ENCODE data around the gene DENND11. TPM values are rescaled to one million over a fixed set of nuclear protein-coding genes. Genes with fewer than 3 reads are reported as not detected.

DENND11 gene
- total RNA-seq, 1 donor from 2014 or later, result 8.5 TPM

DNA sequence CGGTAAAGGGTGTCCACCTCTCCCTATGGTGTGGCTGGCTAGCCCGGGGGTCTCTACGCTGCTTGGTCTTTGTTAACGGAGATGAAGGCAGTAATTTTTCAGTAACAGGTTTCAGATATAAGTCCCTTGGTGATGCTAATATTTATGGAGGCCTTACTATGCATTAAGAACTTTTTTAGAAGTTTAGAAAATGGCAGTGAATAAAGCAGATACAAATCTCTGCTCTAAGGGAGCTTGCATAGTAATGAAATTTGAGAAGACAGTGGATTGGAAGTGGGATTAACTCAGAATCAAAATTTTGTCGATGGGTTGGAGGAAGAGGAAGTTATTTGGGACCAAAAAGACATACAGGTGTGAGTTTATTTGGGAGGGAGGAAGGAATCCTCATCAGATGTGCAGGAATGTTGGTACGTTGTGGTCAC, 36.6 kb upstream of the DENND11 start:
- peaks cover 42% of the 10 kb centered on the region for H3K36me3 ChIP-seq
- peak overlapping the region; percentile 89 for H3K27ac ChIP-seq (replicated peaks)
- H3K4me1 ChIP-seq, result peaks cover 37% of the 10 kb centered on the region
- no peak for DNase-seq
- no peaks in the 10 kb centered on the region for H3K9me3 ChIP-seq (replicated peaks)
- intact Hi-C loops (cut with micrococcal nuclease), result loop anchor here (10.0 kb wide), 1 partner anchor 84 kb away; no protein-coding TSS in a partner anchor
- no peaks in the 10 kb centered on the region for H3K27me3 ChIP-seq (ENCODE audit: low read depth)
- peak overlapping the region; percentile 84 for H3K4me3 ChIP-seq
- TF ChIP-seq, protein P1, sequence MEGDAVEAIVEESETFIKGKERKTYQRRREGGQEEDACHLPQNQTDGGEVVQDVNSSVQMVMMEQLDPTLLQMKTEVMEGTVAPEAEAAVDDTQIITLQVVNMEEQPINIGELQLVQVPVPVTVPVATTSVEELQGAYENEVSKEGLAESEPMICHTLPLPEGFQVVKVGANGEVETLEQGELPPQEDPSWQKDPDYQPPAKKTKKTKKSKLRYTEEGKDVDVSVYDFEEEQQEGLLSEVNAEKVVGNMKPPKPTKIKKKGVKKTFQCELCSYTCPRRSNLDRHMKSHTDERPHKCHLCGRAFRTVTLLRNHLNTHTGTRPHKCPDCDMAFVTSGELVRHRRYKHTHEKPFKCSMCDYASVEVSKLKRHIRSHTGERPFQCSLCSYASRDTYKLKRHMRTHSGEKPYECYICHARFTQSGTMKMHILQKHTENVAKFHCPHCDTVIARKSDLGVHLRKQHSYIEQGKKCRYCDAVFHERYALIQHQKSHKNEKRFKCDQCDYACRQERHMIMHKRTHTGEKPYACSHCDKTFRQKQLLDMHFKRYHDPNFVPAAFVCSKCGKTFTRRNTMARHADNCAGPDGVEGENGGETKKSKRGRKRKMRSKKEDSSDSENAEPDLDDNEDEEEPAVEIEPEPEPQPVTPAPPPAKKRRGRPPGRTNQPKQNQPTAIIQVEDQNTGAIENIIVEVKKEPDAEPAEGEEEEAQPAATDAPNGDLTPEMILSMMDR (IDR thresholded peaks at IDR 0.05; ENCODE audit: borderline replicate concordance), result no peak

DNA sequence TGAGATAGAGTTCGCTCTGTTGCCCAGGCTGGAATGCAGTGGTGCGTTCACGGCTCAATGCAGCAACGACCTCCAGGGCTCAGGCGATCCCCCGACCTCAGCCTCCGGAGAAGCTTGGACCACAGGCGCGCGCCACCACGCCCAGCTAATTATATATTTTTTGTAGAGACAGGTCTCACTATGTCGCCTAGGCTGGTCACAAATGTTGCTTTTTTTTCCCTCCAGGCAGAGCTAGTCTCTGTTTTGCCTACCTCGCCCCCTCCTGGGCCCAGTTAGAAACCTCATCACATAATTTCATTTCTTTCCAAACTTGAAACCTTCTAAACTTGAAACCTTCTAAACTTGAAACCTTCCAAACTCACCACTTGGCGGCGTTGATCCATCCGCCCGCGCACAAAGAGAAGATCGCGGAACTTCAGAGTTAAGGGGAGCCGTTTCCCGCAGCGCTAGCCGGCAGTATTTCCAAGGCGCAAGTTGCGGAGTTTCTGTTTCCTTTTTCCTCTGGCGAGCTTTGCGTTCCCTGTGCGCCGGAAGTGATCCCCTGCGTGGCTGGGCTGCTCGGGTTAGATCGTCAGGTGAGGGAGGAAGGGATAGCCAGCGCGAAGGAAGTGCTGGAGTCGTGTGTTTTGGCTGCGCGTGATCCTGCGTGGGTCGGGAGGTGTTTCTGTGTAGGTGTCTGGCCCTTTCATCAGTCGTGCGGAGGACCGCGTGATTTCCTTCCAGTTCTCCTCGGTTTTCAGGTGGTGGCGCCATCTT, 36.0 kb upstream of the DENND11 start, which contains the start of gene SSBP1:
Gene SSBP1, plus strand, starts transcription at position 523 of the 756 bp plus-strand sequence. CDS start 809 bp downstream, outside the sequence.
- peak; percentile 87 for DNase-seq
- H3K4me1 ChIP-seq, result peaks cover 37% of the 10 kb centered on the region
- peaks cover 36% of the 10 kb centered on the region for H3K36me3 ChIP-seq
- no peaks in the 10 kb centered on the region for H3K9me3 ChIP-seq (replicated peaks)
- H3K27ac ChIP-seq (replicated peaks), result peak within 1 kb of the TSS; percentile 89
- intact Hi-C loops (cut with micrococcal nuclease), result loop anchor here (10.0 kb wide), 1 partner anchor 83 kb away; no protein-coding TSS in a partner anchor
- TF ChIP-seq, protein P1 (IDR thresholded peaks at IDR 0.05; ENCODE audit: borderline replicate concordance), result peak; percentile 80
- peak within 1 kb of the TSS; percentile 84 for H3K4me3 ChIP-seq
- no peaks in the 10 kb centered on the region for H3K27me3 ChIP-seq (ENCODE audit: low read depth)

GRCh38 chr7:141737118-141737835, 35.3 kb upstream of the DENND11 start:
- H3K4me3 ChIP-seq, result peak overlapping the region; percentile 84
- peaks cover 29% of the 10 kb centered on the region for H3K36me3 ChIP-seq
- DNase-seq, result no peak
- peaks cover 37% of the 10 kb centered on the region for H3K4me1 ChIP-seq
- H3K27ac ChIP-seq (replicated peaks), result peak overlapping the region; percentile 89
- TF ChIP-seq, protein P1 (IDR thresholded peaks at IDR 0.05; ENCODE audit: borderline replicate concordance), result no peak
- H3K27me3 ChIP-seq (ENCODE audit: low read depth), result no peaks in the 10 kb centered on the region
- intact Hi-C loops (cut with micrococcal nuclease), result loop anchor here (10.0 kb wide), 1 partner anchor 82 kb away; no protein-coding TSS in a partner anchor
- H3K9me3 ChIP-seq (replicated peaks), result no peaks in the 10 kb centered on the region

- Histone ChIP-seq H3K4me3 (no peak overlapping the region), H3K27me3 (ENCODE audit: low read depth) (no peaks in the 10 kb centered on the region), H3K27ac (replicated peaks) (no peak overlapping the region), H3K4me1 (no peaks in the 10 kb centered on the region), H3K9me3 (replicated peaks) (no peaks in the 10 kb centered on the region), H3K36me3 (no peaks in the 10 kb centered on the region)
- TF ChIP-seq, protein P1 (IDR thresholded peaks at IDR 0.05; ENCODE audit: borderline replicate concordance), result no peak
- intact Hi-C loops (cut with micrococcal nuclease), result loop anchor here (10.0 kb wide), 1 partner anchor 77 kb away; no protein-coding TSS in a partner anchor
- DNase-seq, result no peak
Observed at GRCh38 chr7:141731476-141732149, 29.6 kb upstream of the DENND11 start.

GRCh38 chr7:141729020-141729419, 27.1 kb upstream of the DENND11 start:
- TF ChIP-seq, protein P1 (IDR thresholded peaks at IDR 0.05; ENCODE audit: borderline replicate concordance), result no peak
- Histone ChIP-seq H3K9me3 (replicated peaks) (no peaks in the 10 kb centered on the region), H3K36me3 (no peaks in the 10 kb centered on the region), H3K4me3 (no peak overlapping the region), H3K27me3 (ENCODE audit: low read depth) (no peaks in the 10 kb centered on the region), H3K27ac (replicated peaks) (no peak overlapping the region), H3K4me1 (no peaks in the 10 kb centered on the region)
- intact Hi-C loops (cut with micrococcal nuclease), result no loop called here
- DNase-seq, result no peak
